Lower leg skin (tissue), 4 donors: ENCODE data around the gene SLC22A3. TPM values are rescaled to one million over a fixed set of nuclear protein-coding genes. Genes with fewer than 3 reads are reported as not detected.

Source experiments
- DNase-seq, 2 donors: peaks; one replicate each; pipeline ENCODE4 v3.0.0-alpha.2; 2019; ENCODE audit warnings: low spot score in 2 of 2
- H3K4me3 ChIP-seq: fragments of 200-600 bp; sonication (generic); 2 replicates; pipeline ENCODE4 v1.5.1; 2017; ENCODE audit warnings: mild to moderate bottlenecking, low read depth; ENCODE audit not compliant: poor library complexity, severe bottlenecking
- POLR2A ChIP-seq, 2 donors: fragments of 450-650 bp; IDR thresholded peaks; one replicate each; pipeline ENCODE4 v1.6.1; 2016 to 2017; ENCODE audit warnings: antibody characterized with exemption in 2 of 2, mild to moderate bottlenecking in 1 of 2, moderate library complexity in 1 of 2
- WGBS, 2 donors: methylation state at CpG; one replicate each; pipeline ENCODE4 v1.1.5; 2018; 5-methylcytosine and 5-hydroxymethylcytosine counted together
- intact Hi-C: fragments of 100-400 bp; cut with DNase I; formaldehyde crosslinking; loops from one replicate; pipeline ENCODE4 v1.15.0; 2023; ENCODE audit warnings: low total_unique reads
- total RNA-seq, 4 donors: library from RNA; depleted of rRNA; stranded (reverse); fragments of >200 nt; gene quantifications; one replicate each; pipeline ENCODE4 v1.1.0, GENCODE V29; 2016
- TF ChIP-seq, protein P1 (sequence below), 3 donors: fragments of 450-650 bp; IDR thresholded peaks; one replicate each; pipeline ENCODE4 v1.5.1; 2016; ENCODE audit warnings: antibody characterized with exemption in 3 of 3, mild to moderate bottlenecking in 3 of 3, moderate library complexity in 2 of 3

The SLC22A3 gene
- total RNA-seq, 4 donors from 2014 or later = 10.4 to 15.7 (median 12.3) TPM

DNA sequence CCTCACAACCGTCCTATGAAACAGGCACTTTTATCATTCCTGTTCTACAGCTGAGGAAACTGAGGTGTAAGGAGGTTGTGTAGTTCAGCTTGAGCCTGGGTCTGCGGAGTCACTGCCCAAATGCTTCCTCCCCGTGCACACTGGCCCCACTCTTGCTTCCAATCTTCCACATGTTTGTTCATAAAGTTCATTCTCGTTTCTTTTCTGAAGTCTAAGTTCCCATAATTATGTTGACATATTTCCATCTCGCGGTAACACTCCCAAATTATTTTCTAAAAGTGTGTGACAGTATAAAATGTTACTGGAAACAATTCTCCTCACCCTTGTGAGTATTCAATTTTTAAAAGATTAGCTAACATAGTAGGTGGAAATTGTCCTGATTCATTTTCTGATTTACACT lies 106.9 kb downstream of the SLC22A3 start:
- no peak overlapping the region for H3K4me3 ChIP-seq
- TF ChIP-seq, protein P1, sequence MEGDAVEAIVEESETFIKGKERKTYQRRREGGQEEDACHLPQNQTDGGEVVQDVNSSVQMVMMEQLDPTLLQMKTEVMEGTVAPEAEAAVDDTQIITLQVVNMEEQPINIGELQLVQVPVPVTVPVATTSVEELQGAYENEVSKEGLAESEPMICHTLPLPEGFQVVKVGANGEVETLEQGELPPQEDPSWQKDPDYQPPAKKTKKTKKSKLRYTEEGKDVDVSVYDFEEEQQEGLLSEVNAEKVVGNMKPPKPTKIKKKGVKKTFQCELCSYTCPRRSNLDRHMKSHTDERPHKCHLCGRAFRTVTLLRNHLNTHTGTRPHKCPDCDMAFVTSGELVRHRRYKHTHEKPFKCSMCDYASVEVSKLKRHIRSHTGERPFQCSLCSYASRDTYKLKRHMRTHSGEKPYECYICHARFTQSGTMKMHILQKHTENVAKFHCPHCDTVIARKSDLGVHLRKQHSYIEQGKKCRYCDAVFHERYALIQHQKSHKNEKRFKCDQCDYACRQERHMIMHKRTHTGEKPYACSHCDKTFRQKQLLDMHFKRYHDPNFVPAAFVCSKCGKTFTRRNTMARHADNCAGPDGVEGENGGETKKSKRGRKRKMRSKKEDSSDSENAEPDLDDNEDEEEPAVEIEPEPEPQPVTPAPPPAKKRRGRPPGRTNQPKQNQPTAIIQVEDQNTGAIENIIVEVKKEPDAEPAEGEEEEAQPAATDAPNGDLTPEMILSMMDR (IDR thresholded peaks at IDR 0.05) = no peak
- TF ChIP-seq POLR2A (IDR thresholded peaks at IDR 0.05) = no peak
- WGBS, 2 donors = 43 to 56% methylated on average over 6 of the region's 6 CpGs
- no peak for DNase-seq
- intact Hi-C loops = loop anchor here (10.0 kb wide), 2 partner anchors 230 to 320 kb away; no protein-coding TSS in a partner anchor

DNA sequence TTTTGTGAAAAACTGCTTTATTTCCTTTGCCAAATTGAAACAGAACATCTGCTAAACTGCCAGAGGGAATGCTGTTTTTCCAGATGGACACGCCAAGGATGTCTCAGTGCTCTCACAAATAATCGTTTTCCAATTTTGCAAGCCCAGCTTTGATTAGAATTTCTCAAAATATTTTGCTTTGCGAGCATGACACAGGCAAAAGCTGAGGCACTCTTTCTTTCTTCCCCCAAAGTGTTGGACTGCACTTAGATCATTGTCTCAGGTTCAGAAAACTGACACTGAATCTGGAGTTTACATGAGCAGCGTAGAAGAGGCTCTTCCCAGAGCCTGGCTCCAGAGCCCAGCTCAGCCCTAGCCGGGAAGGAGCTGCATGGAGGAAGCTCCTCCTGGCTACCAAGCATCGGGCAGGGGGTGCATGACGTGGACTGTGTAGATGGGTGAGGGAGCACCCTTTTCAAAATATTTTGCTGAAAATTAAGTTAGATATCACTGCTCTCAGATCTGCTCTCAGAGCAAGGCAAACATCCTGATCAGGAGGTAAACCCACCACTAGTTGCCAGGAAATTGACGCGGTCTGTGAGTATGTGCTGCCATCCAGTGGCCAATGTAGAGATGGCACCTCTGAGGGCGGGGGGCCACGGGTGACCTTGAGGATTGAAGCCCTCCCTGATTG lies 107.5 kb downstream of the SLC22A3 start:
- WGBS, 2 donors = 4 to 8% methylated on average over 11 of the region's 11 CpGs
- peak; percentile 46 to 92 for DNase-seq
- TF ChIP-seq, protein P1 (IDR thresholded peaks at IDR 0.05) = peak in 1 of 3 donors; percentile 85
- TF ChIP-seq POLR2A (IDR thresholded peaks at IDR 0.05) = no peak
- no peak overlapping the region for H3K4me3 ChIP-seq
- intact Hi-C loops = loop anchor here (1.0 to 10.0 kb wide), 3 partner anchors 80 to 321 kb away; no protein-coding TSS in a partner anchor

DNA sequence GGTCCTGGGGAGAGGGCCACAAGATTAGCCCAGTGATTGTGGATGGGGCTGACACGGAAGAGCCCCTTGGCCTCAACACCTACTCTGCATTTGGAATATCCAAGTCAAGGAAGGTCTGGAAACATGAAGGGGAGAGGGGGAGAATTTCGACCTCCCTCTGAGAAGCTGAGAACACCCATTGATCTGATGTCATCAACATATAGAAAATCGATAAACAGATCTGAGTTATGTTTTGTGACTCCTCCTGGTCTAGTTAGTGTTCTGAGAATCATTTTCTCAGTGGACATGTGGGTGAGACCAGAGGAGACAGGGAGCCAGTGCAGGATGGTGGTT lies 108.0 kb downstream of the SLC22A3 start:
- 31 to 33% methylated on average over 3 of the region's 3 CpGs for WGBS, 2 donors
- no peak overlapping the region for H3K4me3 ChIP-seq
- no peak for TF ChIP-seq POLR2A (IDR thresholded peaks at IDR 0.05)
- TF ChIP-seq, protein P1 (IDR thresholded peaks at IDR 0.05) = no peak
- intact Hi-C loops = loop anchor here (1.0 to 10.0 kb wide), 3 partner anchors 79 to 321 kb away; no protein-coding TSS in a partner anchor
- no peak for DNase-seq

DNA sequence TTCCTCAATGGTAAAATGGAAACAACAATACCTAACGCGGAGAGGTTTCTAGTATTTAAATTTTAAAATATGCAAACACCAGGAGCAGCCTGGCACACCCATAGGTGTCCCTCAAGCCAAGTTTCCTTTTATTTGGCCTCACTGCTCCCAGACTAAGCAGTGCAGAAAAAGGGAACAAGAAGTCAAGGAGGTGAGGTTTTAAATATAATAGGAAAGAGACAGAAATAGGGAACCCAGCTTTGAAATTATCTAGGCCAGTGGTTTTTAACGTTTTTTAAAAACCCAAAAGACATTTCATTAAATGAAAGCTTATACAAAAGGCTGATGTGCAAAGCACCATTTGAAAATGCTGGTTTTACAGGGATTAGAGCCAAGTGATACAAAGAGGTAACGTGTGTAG lies 109.6 kb downstream of the SLC22A3 start:
- TF ChIP-seq, protein P1 (IDR thresholded peaks at IDR 0.05) = no peak
- no peak for TF ChIP-seq POLR2A (IDR thresholded peaks at IDR 0.05)
- no peak overlapping the region for H3K4me3 ChIP-seq
- DNase-seq = no peak
- 32 to 40% methylated on average over 4 of the region's 4 CpGs for WGBS, 2 donors
- intact Hi-C loops = loop anchor here (10.0 kb wide), 2 partner anchors 233 to 323 kb away; no protein-coding TSS in a partner anchor

DNA sequence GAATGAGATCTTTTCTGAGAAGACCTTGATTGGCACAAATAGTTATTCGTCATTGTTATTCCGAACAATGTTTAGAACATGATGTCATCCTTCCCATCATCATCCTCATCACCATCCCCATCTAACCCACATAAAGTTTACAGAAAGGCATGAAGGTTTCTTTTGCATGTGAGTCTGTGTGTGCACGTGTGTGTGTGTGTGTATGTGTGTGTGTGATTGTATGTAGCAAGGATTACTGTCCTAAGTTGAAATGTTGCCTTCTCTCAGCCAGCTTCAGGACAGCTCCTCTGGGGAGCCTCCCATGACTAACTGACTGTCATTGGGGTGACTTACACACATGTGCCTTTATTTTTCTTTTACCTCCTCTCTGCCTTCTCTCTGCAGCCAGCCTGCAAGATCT lies 113.5 kb downstream of the SLC22A3 start:
- 75 to 83% methylated on average over 3 of the region's 3 CpGs for WGBS, 2 donors
- no peak for TF ChIP-seq POLR2A (IDR thresholded peaks at IDR 0.05)
- TF ChIP-seq, protein P1 (IDR thresholded peaks at IDR 0.05) = no peak
- H3K4me3 ChIP-seq = no peak overlapping the region
- intact Hi-C loops = no loop called here
- no peak for DNase-seq

DNA sequence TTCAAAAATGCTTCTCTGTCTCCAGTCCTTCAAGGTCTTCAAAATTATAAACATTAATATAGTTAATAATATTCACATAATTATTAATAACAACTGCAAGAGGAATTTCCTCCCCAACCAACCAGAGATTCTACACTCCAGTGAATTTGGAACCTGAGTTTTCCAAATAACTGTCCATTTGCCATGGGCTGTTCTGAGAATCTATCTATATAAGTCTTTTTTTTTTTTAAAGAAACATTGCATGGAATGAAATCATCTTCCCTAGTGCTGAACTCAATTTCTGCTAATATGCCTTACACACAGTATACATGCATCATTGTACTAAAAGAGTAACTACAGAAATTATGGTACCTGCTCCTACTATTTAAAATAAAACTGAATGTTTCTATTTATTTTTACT lies 113.9 kb downstream of the SLC22A3 start:
- no peak overlapping the region for H3K4me3 ChIP-seq
- intact Hi-C loops = no loop called here
- TF ChIP-seq POLR2A (IDR thresholded peaks at IDR 0.05) = no peak
- TF ChIP-seq, protein P1 (IDR thresholded peaks at IDR 0.05) = no peak
- DNase-seq = no peak
